H1 (cell line): Measurements from ENCODE around the gene PCDHB6. TPM values are rescaled to one million over a fixed set of nuclear protein-coding genes. Genes with fewer than 3 reads are reported as not detected.

Experiments used
- CTCF ChIA-PET: fragments of 300-600 bp; sonication (Branson Sonifier 250); formaldehyde crosslinking; loops from one replicate; lab custom pipeline; 2021; ENCODE audit not compliant: partially characterized antibody; lab: Charles Lee
- POLR2A ChIA-PET: fragments of 300-600 bp; sonication (Branson Sonifier 250); formaldehyde crosslinking; loops from one replicate; lab custom pipeline; 2021; ENCODE audit warnings: inconsistent platforms; ENCODE audit not compliant: partially characterized antibody; lab: Charles Lee
- DNase-seq, 2 experiments: peaks; one replicate each; pipeline versions ENCODE4 v3.0.0 to v3.0.0-alpha.2; 2010 to 2022; ENCODE audit warnings: low spot score in 2 of 2, low read depth in 1 of 2, mixed read lengths in 1 of 2
- FAIRE-seq: peaks from 2 replicates; lab custom pipeline; 2011; peaks lifted over from hg19 to GRCh38; lab: Jason Lieb, UNC
- H2AFZ ChIP-seq: 2 replicates; pipeline ENCODE4 v1.8.1; 2012; ENCODE audit warnings: low read length, inconsistent platforms
- H2AK5ac ChIP-seq: 2 replicates; pipeline ENCODE4 v1.6.1; 2013; ENCODE audit warnings: low read depth, low read length
- H2BK120ac ChIP-seq: replicated peaks from 2 replicates; pipeline ENCODE3; 2013; ENCODE audit warnings: low read depth, low read length, inconsistent platforms
- H2BK12ac ChIP-seq: 2 replicates; pipeline ENCODE4 v1.6.1; 2013; ENCODE audit warnings: low read depth, low read length
- H2BK15ac ChIP-seq: 2 replicates; pipeline ENCODE4 v1.6.1; 2013; ENCODE audit warnings: low read length
- H2BK20ac ChIP-seq: 2 replicates; pipeline ENCODE4 v1.6.1; 2013; ENCODE audit warnings: low read length
- H2BK5ac ChIP-seq: 2 replicates; pipeline ENCODE4 v1.6.1; 2013; ENCODE audit warnings: low read depth, low read length
- H3K14ac ChIP-seq: 2 replicates; pipeline ENCODE4 v1.6.1; 2013; ENCODE audit warnings: inconsistent platforms; ENCODE audit not compliant: insufficient read length
- H3K18ac ChIP-seq: 2 replicates; pipeline ENCODE4 v1.6.1; 2013; ENCODE audit warnings: low read length; ENCODE audit errors: extremely low read depth
- H3K23ac ChIP-seq: 2 replicates; pipeline ENCODE4 v1.6.1; 2013; ENCODE audit warnings: inconsistent platforms; ENCODE audit not compliant: insufficient read length
- H3K23me2 ChIP-seq: 2 replicates; pipeline ENCODE4 v1.6.1; 2013; ENCODE audit warnings: low read depth, low read length
- H3K27ac ChIP-seq: 2 replicates; pipeline ENCODE4 v1.6.1; 2011; ENCODE audit warnings: low read depth, low read length, inconsistent platforms
- H3K27me3 ChIP-seq, 4 experiments: replicated peaks in 1 of 4; 1 replicate in 1 of 4; 2 replicates in 3 of 4; pipeline versions ENCODE4 v1.6.1 to v1.8.1; 2011 to 2013; ENCODE audit warnings: low read length in 3 of 4, mild to moderate bottlenecking in 3 of 4, inconsistent platforms in 2 of 4, mixed read lengths in 2 of 4, moderate library complexity in 1 of 4; ENCODE audit not compliant: control insufficient read depth in 3 of 4, insufficient read depth in 3 of 4; ENCODE audit errors: extremely low read depth in 1 of 4
- H3K36me3 ChIP-seq, 4 experiments: 2 replicates each; pipeline versions ENCODE4 v1.6.1 to v1.8.1; 2011 to 2013; ENCODE audit warnings: mild to moderate bottlenecking in 4 of 4, low read length in 3 of 4, moderate library complexity in 2 of 4, control low read depth in 1 of 4, inconsistent platforms in 1 of 4; ENCODE audit not compliant: insufficient read depth in 4 of 4, control insufficient read depth in 2 of 4
- H3K4ac ChIP-seq: replicated peaks from 2 replicates; pipeline ENCODE3; 2013; ENCODE audit warnings: low read length, low read depth, mixed read lengths, inconsistent platforms; ENCODE audit not compliant: insufficient read length
- H3K4me1 ChIP-seq, 4 experiments: replicated peaks in 1 of 4; 1 replicate in 1 of 4; 2 replicates in 3 of 4; pipeline versions ENCODE4 v1.6.1 to v1.8.1; 2011 to 2013; ENCODE audit warnings: low read length in 3 of 4, inconsistent platforms in 2 of 4, mixed read lengths in 1 of 4; ENCODE audit not compliant: insufficient read depth in 4 of 4, control insufficient read depth in 3 of 4
- H3K4me2 ChIP-seq, 2 experiments: 2 replicates each; pipeline versions ENCODE4 v1.6.1 to v1.8.1; 2011 to 2013; ENCODE audit warnings: low read depth in 2 of 2, low read length in 2 of 2, control low read depth in 1 of 2, inconsistent platforms in 1 of 2, mild to moderate bottlenecking in 1 of 2; ENCODE audit not compliant: insufficient read depth in 1 of 2
- H3K4me3 ChIP-seq, 4 experiments: fragments of 200-600, 300-600 bp in 1 of 4; sonication (generic), shearing (Covaris generic), sonication (Bioruptor Twin) in 1 of 4; 2 replicates each; pipeline versions ENCODE4 v1.5.1 to v1.8.1; 2011 to 2016; ENCODE audit warnings: low read length in 4 of 4, low read depth in 3 of 4, control low read depth in 2 of 4, inconsistent platforms in 2 of 4, mild to moderate bottlenecking in 2 of 4, mixed read lengths in 1 of 4, moderate library complexity in 1 of 4; ENCODE audit not compliant: insufficient read depth in 2 of 4; ENCODE audit errors: extremely low read depth in 1 of 4
- H3K56ac ChIP-seq: replicated peaks from 2 replicates; pipeline ENCODE3; 2013; ENCODE audit warnings: low read depth, mild to moderate bottlenecking, mixed read lengths, low read length, inconsistent platforms; ENCODE audit not compliant: insufficient read length
- H3K79me1 ChIP-seq: 2 replicates; pipeline ENCODE4 v1.6.1; 2013; ENCODE audit warnings: low read depth, low read length, control low read depth
- H3K79me2 ChIP-seq, 2 experiments: 2 replicates each; pipeline versions ENCODE4 v1.6.1 to v1.8.1; 2012 to 2013; ENCODE audit warnings: low read length in 2 of 2, mild to moderate bottlenecking in 2 of 2, inconsistent platforms in 1 of 2; ENCODE audit not compliant: insufficient read depth in 2 of 2, control insufficient read depth in 1 of 2
- H3K9ac ChIP-seq, 4 experiments: replicated peaks in 1 of 4; 1 replicate in 1 of 4; 2 replicates in 3 of 4; pipeline versions ENCODE4 v1.6.1 to v1.8.1; 2011 to 2013; ENCODE audit warnings: low read depth in 3 of 4, low read length in 3 of 4, control low read depth in 2 of 4, mild to moderate bottlenecking in 2 of 4, moderate library complexity in 2 of 4, inconsistent platforms in 1 of 4; ENCODE audit errors: extremely low read depth in 1 of 4
- H3K9me3 ChIP-seq, 2 experiments: 2 replicates each; pipeline versions ENCODE4 v1.6.1 to v1.8.1; 2012 to 2013; ENCODE audit warnings: mild to moderate bottlenecking in 2 of 2, moderate library complexity in 2 of 2, control low read depth in 1 of 2, inconsistent platforms in 1 of 2, low read depth in 1 of 2, low read length in 1 of 2, mixed read lengths in 1 of 2; ENCODE audit not compliant: insufficient read depth in 2 of 2
- H4K20me1 ChIP-seq, 2 experiments: replicated peaks in 1 of 2; 2 replicates each; pipeline versions ENCODE3 to v1.8.1; 2011 to 2013; ENCODE audit warnings: inconsistent platforms in 2 of 2, low read length in 2 of 2, mild to moderate bottlenecking in 1 of 2; ENCODE audit not compliant: insufficient read depth in 2 of 2, control insufficient read depth in 1 of 2
- H4K5ac ChIP-seq: 2 replicates; pipeline ENCODE4 v1.6.1; 2013; ENCODE audit warnings: low read length, low read depth, mixed read lengths, inconsistent platforms; ENCODE audit not compliant: insufficient read length
- H4K8ac ChIP-seq: 2 replicates; pipeline ENCODE4 v1.8.0; 2013; ENCODE audit warnings: mild to moderate bottlenecking, moderate library complexity, low read length, inconsistent platforms; ENCODE audit not compliant: insufficient read depth; ENCODE audit errors: extremely low read depth
- H4K91ac ChIP-seq: replicated peaks from 2 replicates; pipeline ENCODE3; 2013; ENCODE audit warnings: low read length, mixed read lengths, inconsistent platforms; ENCODE audit not compliant: insufficient read length
- BCL11A ChIP-seq, 2 experiments: IDR thresholded peaks; one replicate each; pipeline ENCODE4 v1.6.1; 2011; ENCODE audit warnings: low read depth in 2 of 2, low read length in 2 of 2, mild to moderate bottlenecking in 2 of 2
- BRCA1 ChIP-seq: IDR thresholded peaks from 2 replicates; pipeline ENCODE4 v1.6.1; 2012; ENCODE audit warnings: low read depth, low read length, improper control_type of control experiment
- CBX5 ChIP-seq: fragments of 300-800, 300-1000 bp; sonication (generic); IDR thresholded peaks from 2 replicates; pipeline ENCODE4 v1.7.1; 2016; ENCODE audit warnings: antibody characterized with exemption, low read length, low read depth
- CHD2 ChIP-seq: IDR thresholded peaks from 2 replicates; pipeline ENCODE4 v1.6.1; 2012; ENCODE audit warnings: low read length, improper control_type of control experiment
- CREB1 ChIP-seq: IDR thresholded peaks from 2 replicates; pipeline ENCODE4 v1.6.1; 2012; ENCODE audit warnings: inconsistent platforms
- EZH2 ChIP-seq: fragments of 200-600 bp; sonication (generic); IDR thresholded peaks from 2 replicates; pipeline ENCODE4 v1.7.1; 2012; ENCODE audit warnings: low read depth, mild to moderate bottlenecking, moderate library complexity, low read length, inconsistent platforms; ENCODE audit not compliant: severe bottlenecking
- KDM1A ChIP-seq: fragments of 200-600, 300-600 bp; sonication (generic); IDR thresholded peaks from 2 replicates; pipeline ENCODE4 v1.7.1; 2016; ENCODE audit warnings: mild to moderate bottlenecking, low read length, borderline replicate concordance
- KDM4A ChIP-seq: IDR thresholded peaks from one replicate; pipeline ENCODE4 v1.7.1; 2012; ENCODE audit warnings: low read depth, mild to moderate bottlenecking, moderate library complexity, low read length, inconsistent platforms; ENCODE audit not compliant: severe bottlenecking
- POLR2A ChIP-seq, 2 experiments: IDR thresholded peaks; 1 replicate in 1 of 2; 2 replicates in 1 of 2; pipeline ENCODE4 v1.6.1; 2011; ENCODE audit warnings: low read depth in 2 of 2, low read length in 2 of 2, mild to moderate bottlenecking in 2 of 2; ENCODE audit errors: control extremely low read depth in 1 of 2
- RAD21 ChIP-seq, 2 experiments: IDR thresholded peaks in 1 of 2; conservative IDR thresholded peaks in 1 of 2; 2 replicates each; pipeline ENCODE4 v1.6.1; 2011; ENCODE audit warnings: low read depth in 2 of 2, low read length in 2 of 2, improper control_type of control experiment in 1 of 2, inconsistent platforms in 1 of 2, mild to moderate bottlenecking in 1 of 2, moderate library complexity in 1 of 2
- RNF2 ChIP-seq: fragments of 200-900, 300-1000 bp; sonication (generic); IDR thresholded peaks from 2 replicates; pipeline ENCODE4 v1.7.1; 2016; ENCODE audit warnings: borderline replicate concordance, low read depth, mild to moderate bottlenecking, antibody characterized with exemption, low read length; ENCODE audit not compliant: poor library complexity, severe bottlenecking; ENCODE audit errors: missing control alignments
- SUZ12 ChIP-seq: fragments of 200-600 bp; sonication (generic); IDR thresholded peaks from 2 replicates; pipeline ENCODE4 v1.6.1; 2012; ENCODE audit warnings: mild to moderate bottlenecking, inconsistent platforms, low read length, moderate library complexity, mixed read lengths
- TAF1 ChIP-seq: IDR thresholded peaks from 2 replicates; pipeline ENCODE4 v1.6.1; 2011; ENCODE audit warnings: mild to moderate bottlenecking, low read depth, low read length
- WGBS, 2 experiments: shearing (Covaris generic) in 1 of 2; methylation state at CpG; one replicate each; pipeline versions ENCODE4 v1.1.6 to v1.1.7; 2013 to 2015; ENCODE audit warnings: low lambda C conversion rate in 2 of 2, mixed read lengths in 2 of 2, inconsistent platforms in 1 of 2, low coverage in 1 of 2, missing lambda C conversion rate in 1 of 2; ENCODE audit not compliant: insufficient replicate concordance in 2 of 2, insufficient coverage in 1 of 2, insufficient read length in 1 of 2; ENCODE audit errors: extremely low coverage in 1 of 2, missing lambda C conversion rate in 1 of 2; 5-methylcytosine and 5-hydroxymethylcytosine counted together
- polyA plus RNA-seq, 7 experiments: library from polyadenylated mRNA; depleted of rRNA in 3 of 7; stranded (reverse) in 5 of 7; unstranded in 2 of 7; fragments of >200 nt in 5 of 7; fragments of 200-250 nt in 2 of 7; gene quantifications; 1 replicate in 5 of 7; 2 replicates in 1 of 7; 4 replicates in 1 of 7; pipeline versions ENCODE4 v1.2.1 to v1.2.3, GENCODE V29; 2011 to 2013; ENCODE audit warnings: missing spikeins in 2 of 7, mixed read lengths in 2 of 7
- total RNA-seq: library from RNA; stranded (reverse); fragmentation: NEBNext Ultra II Directional; extraction: Animal tissue kit (Norgen Biotek cat#: 25700); gene quantifications from 2 replicates; pipeline ENCODE4 v1.2.1, GENCODE V29; 2021
- TF ChIP-seq, protein P1 (sequence below): IDR thresholded peaks from 2 replicates; pipeline ENCODE4 v1.6.1; 2011; ENCODE audit warnings: low read depth, mild to moderate bottlenecking, low read length; ENCODE audit not compliant: insufficient read depth

PCDHB6 gene
- total and polyA plus RNA-seq, 2 of the 8 experiments (the other 6 are each of a cell fraction or from before 2014, with no cell fraction given) = 0.28 to 0.29 TPM

DNA sequence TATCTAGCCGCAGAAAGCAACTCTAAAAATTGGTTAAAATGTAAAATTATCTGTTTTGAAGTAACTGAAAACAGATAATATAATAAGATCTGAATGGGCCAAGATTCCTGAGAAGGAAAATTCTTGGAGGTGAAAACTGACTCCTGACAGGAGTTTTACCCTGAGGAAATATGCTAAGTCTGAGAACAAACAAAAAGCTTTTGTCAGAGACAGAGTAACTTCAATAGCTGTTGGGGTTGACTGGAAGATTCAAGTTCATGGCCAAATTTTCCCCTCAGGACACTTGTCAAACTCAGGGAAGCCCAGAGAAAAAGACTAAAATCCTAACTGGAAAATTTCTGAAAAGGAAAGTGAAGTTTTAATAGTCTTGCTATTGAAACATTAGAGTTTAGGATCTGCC lies 22.6 kb upstream of the PCDHB6 start:
- Histone ChIP-seq H2BK12ac (no peak overlapping the region), H4K20me1 (no peaks in the 10 kb centered on the region), H4K8ac (no peak overlapping the region), H2BK15ac (no peak overlapping the region), H3K4ac (no peak overlapping the region), H3K4me1 (no peaks in the 10 kb centered on the region), H2BK120ac (no peak overlapping the region), H3K14ac (no peak overlapping the region), H3K4me2 (no peak overlapping the region), H4K5ac (no peak overlapping the region), H4K91ac (no peak overlapping the region), H3K27me3 (no peaks in the 10 kb centered on the region), H3K79me1 (no peaks in the 10 kb centered on the region), H2BK5ac (no peak overlapping the region), H3K9ac (no peak overlapping the region), H3K18ac (no peak overlapping the region), H3K56ac (no peak overlapping the region), H3K4me3 (no peak overlapping the region), H3K23me2 (no peaks in the 10 kb centered on the region), H2BK20ac (no peak overlapping the region), H3K9me3 (no peaks in the 10 kb centered on the region; a peak in 1 of 4 replicates), H3K27ac (no peak overlapping the region), H3K79me2 (no peaks in the 10 kb centered on the region), H3K36me3 (no peaks in the 10 kb centered on the region)
- CTCF ChIA-PET = interaction anchor here (0.9 to 2.8 kb wide), 10 partner anchors 8 to 223 kb away, joined by 3 to 13 read pairs (median 4); partner anchors contain the start of genes PCDHB16, PCDHB2, PCDHB3 and PCDHB5
- FAIRE-seq = peak; percentile 55
- TF ChIP-seq RNF2 = no peak
- TF ChIP-seq KDM4A = no peak
- TF ChIP-seq BCL11A (IDR thresholded peaks at IDR 0.05; ENCODE audit: low read depth in 2 of 2, low read length in 2 of 2) = no peak
- no peak for TF ChIP-seq POLR2A (IDR thresholded peaks at IDR 0.05; ENCODE audit: control extremely low read depth in 1 of 2, low read depth in 2 of 2, low read length in 2 of 2)
- no peak for TF ChIP-seq CREB1
- TF ChIP-seq RAD21 (IDR thresholded peaks at IDR 0.05 in 1 of 2, conservative IDR thresholded peaks at IDR 0.05 in 1 of 2; ENCODE audit: low read depth in 2 of 2, low read length in 2 of 2) = no peak
- TF ChIP-seq, protein P1, sequence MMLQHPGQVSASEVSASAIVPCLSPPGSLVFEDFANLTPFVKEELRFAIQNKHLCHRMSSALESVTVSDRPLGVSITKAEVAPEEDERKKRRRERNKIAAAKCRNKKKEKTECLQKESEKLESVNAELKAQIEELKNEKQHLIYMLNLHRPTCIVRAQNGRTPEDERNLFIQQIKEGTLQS = no peak
- TF ChIP-seq KDM1A = no peak
- TF ChIP-seq CHD2 = no peak
- TF ChIP-seq CBX5 = no peak
- no peak for TF ChIP-seq EZH2
- TF ChIP-seq BRCA1 = no peak
- TF ChIP-seq TAF1 = no peak
- TF ChIP-seq SUZ12 = no peak
- TF ChIP-seq, all 59 proteins: peak for 0
- POLR2A ChIA-PET = interaction anchor here (0.8 to 1.8 kb wide), 2 partner anchors 8 to 33 kb away, joined by 6 to 7 read pairs; partner anchors contain the start of gene PCDHB2
- WGBS, 2 experiments = 91% methylated on average over 1 of the region's 1 CpG; no CpG with 5 or more reads in 1 of the 2 experiments
- H2AK5ac ChIP-seq = no peak overlapping the region
- H2AFZ ChIP-seq = no peak overlapping the region
- H3K23ac ChIP-seq = no peak overlapping the region
- no peak for DNase-seq
